IMR-90 (cell line): ENCODE data around the gene CTAGE15. TPM values are rescaled to one million over a fixed set of nuclear protein-coding genes. Genes with fewer than 3 reads are reported as not detected.
"Not testable (repeated sequence)": the region's sequence is repeated elsewhere in the genome, so short reads cannot be mapped to it uniquely, and the experiment has no call there.

ENCODE experiments used
- ATAC-seq: fragments of 200-7000 bp; cut with Tn5 transposase; 2 replicates; pipeline ENCODE4 v1.9.1; 2020; ENCODE audit warnings: low read depth, mild to moderate bottlenecking, moderate library complexity
- BruUV-seq: library from RNA; stranded (reverse); fragments of 400-500 nt; replicated peaks from 2 replicates; lab custom pipeline; 2021; lab: Mats Ljungman, UMichigan
- CTCF ChIA-PET: fragments of 300-600 bp; formaldehyde crosslinking; extraction: SDS; loops from one replicate; lab custom pipeline; 2021; ENCODE audit warnings: antibody characterized with exemption; lab: Yijun Ruan, JAX
- POLR2A ChIA-PET: fragments of 300-600 bp; sonication (Branson Sonifier 250); formaldehyde crosslinking; loops from one replicate; lab custom pipeline; 2022; ENCODE audit warnings: antibody characterized with exemption; ENCODE audit not compliant: unreplicated experiment; lab: Charles Lee
- DNase-seq: peaks from one replicate; pipeline ENCODE4 v3.0.0; 2013
- H2AFZ ChIP-seq: replicated peaks from 2 replicates; pipeline ENCODE3; 2013; ENCODE audit warnings: low read length, mild to moderate bottlenecking; ENCODE audit not compliant: poor library complexity
- H2AK5ac ChIP-seq: 2 replicates; pipeline ENCODE4 v1.6.1; 2013; ENCODE audit warnings: low read depth, low read length, inconsistent platforms
- H2AK9ac ChIP-seq: replicated peaks from 2 replicates; pipeline ENCODE3; 2013; ENCODE audit warnings: mild to moderate bottlenecking, low read depth, low read length, moderate library complexity; ENCODE audit not compliant: poor library complexity
- H2BK120ac ChIP-seq: 2 replicates; pipeline ENCODE4 v1.6.1; 2013; ENCODE audit warnings: low read depth, low read length, inconsistent platforms
- H2BK15ac ChIP-seq: 3 replicates; pipeline ENCODE4 v1.6.1; 2013; ENCODE audit warnings: low read depth, low read length, inconsistent platforms
- H2BK20ac ChIP-seq: 2 replicates; pipeline ENCODE4 v1.6.1; 2013; ENCODE audit warnings: low read depth, mild to moderate bottlenecking, inconsistent platforms, low read length, moderate library complexity
- H2BK5ac ChIP-seq: 2 replicates; pipeline ENCODE4 v1.6.1; 2013; ENCODE audit warnings: mild to moderate bottlenecking, low read depth, low read length, inconsistent platforms; ENCODE audit not compliant: poor library complexity, severe bottlenecking
- H3K14ac ChIP-seq: replicated peaks from 2 replicates; pipeline ENCODE4 v1.6.1; 2013; ENCODE audit warnings: low read depth, low read length, inconsistent platforms
- H3K18ac ChIP-seq: 2 replicates; pipeline ENCODE4 v1.6.1; 2013; ENCODE audit warnings: low read depth, low read length, control low read depth
- H3K23ac ChIP-seq: 2 replicates; pipeline ENCODE4 v1.6.1; 2013; ENCODE audit warnings: low read depth, low read length, inconsistent platforms
- H3K27ac ChIP-seq: 2 replicates; pipeline ENCODE4 v1.5.1; 2013; ENCODE audit warnings: mild to moderate bottlenecking, control low read depth, low read length; ENCODE audit not compliant: insufficient read depth
- H3K27me3 ChIP-seq: 2 replicates; pipeline ENCODE4 v1.6.1; 2013; ENCODE audit warnings: low read length; ENCODE audit not compliant: control insufficient read depth, insufficient read depth
- H3K36me3 ChIP-seq: 2 replicates; pipeline ENCODE4 v1.6.1; 2013; ENCODE audit warnings: low read length, mixed read lengths; ENCODE audit not compliant: control insufficient read depth, insufficient read depth
- H3K4ac ChIP-seq: 2 replicates; pipeline ENCODE4 v1.6.1; 2013; ENCODE audit warnings: low read depth, low read length, inconsistent platforms
- H3K4me1 ChIP-seq: 2 replicates; pipeline ENCODE4 v1.6.1; 2013; ENCODE audit warnings: low read length, mixed read lengths; ENCODE audit not compliant: control insufficient read depth, insufficient read depth
- H3K4me2 ChIP-seq: 2 replicates; pipeline ENCODE4 v1.6.1; 2013; ENCODE audit warnings: low read depth, mild to moderate bottlenecking, control low read depth, low read length, moderate library complexity
- H3K4me3 ChIP-seq: 2 replicates; pipeline ENCODE4 v1.5.1; 2013; ENCODE audit warnings: low read depth, mild to moderate bottlenecking, control low read depth, low read length, moderate library complexity; ENCODE audit not compliant: insufficient read depth
- H3K56ac ChIP-seq: 2 replicates; pipeline ENCODE4 v1.6.1; 2013; ENCODE audit warnings: low read length, inconsistent platforms; ENCODE audit not compliant: insufficient read depth; ENCODE audit errors: extremely low read depth
- H3K79me1 ChIP-seq, 2 experiments: 2 replicates each; pipeline ENCODE4 v1.6.1; 2013; ENCODE audit warnings: low read length in 2 of 2, inconsistent platforms in 1 of 2, low read depth in 1 of 2
- H3K9ac ChIP-seq: 2 replicates; pipeline ENCODE4 v1.6.1; 2013; ENCODE audit warnings: low read depth, low read length, control low read depth
- H3K9me1 ChIP-seq: 2 replicates; pipeline ENCODE4 v1.6.1; 2013; ENCODE audit warnings: low read length, inconsistent platforms; ENCODE audit not compliant: insufficient read depth
- H3K9me3 ChIP-seq: 2 replicates; pipeline ENCODE4 v1.6.1; 2013; ENCODE audit warnings: low read length; ENCODE audit not compliant: control insufficient read depth, insufficient read depth
- H4K20me1 ChIP-seq: 2 replicates; pipeline ENCODE4 v1.6.1; 2013; ENCODE audit warnings: low read length, inconsistent platforms; ENCODE audit not compliant: insufficient read depth
- H4K5ac ChIP-seq: 2 replicates; pipeline ENCODE4 v1.6.1; 2013; ENCODE audit warnings: mild to moderate bottlenecking, low read depth, low read length, control low read depth
- H4K8ac ChIP-seq, 2 experiments: 2 replicates each; pipeline ENCODE4 v1.6.1; 2013; ENCODE audit warnings: low read depth in 2 of 2, low read length in 2 of 2, control low read depth in 1 of 2, inconsistent platforms in 1 of 2
- H4K91ac ChIP-seq: 2 replicates; pipeline ENCODE4 v1.6.1; 2013; ENCODE audit warnings: low read depth, low read length, inconsistent platforms; ENCODE audit not compliant: insufficient read depth
- WGBS, 2 experiments: methylation state at CpG; one replicate each; pipeline versions ENCODE4 v1.1.5 to v1.1.7; 2013; ENCODE audit warnings: missing lambda C conversion rate in 2 of 2; ENCODE audit not compliant: insufficient read length in 1 of 2; ENCODE audit errors: extremely low coverage in 2 of 2; 5-methylcytosine and 5-hydroxymethylcytosine counted together
- dilution Hi-C: fragments of 300-500 bp; cut with HindIII; formaldehyde crosslinking; loops from one replicate; pipeline ENCODE4 v1.14.3; 2018; ENCODE audit warnings: low sequenced_read_pairs; ENCODE audit not compliant: unreplicated experiment
- in situ Hi-C: fragments of 300-500 bp; cut with MboI; formaldehyde crosslinking; loops from 3 replicates; pipeline ENCODE4 v1.14.3; 2019; ENCODE audit warnings: low sequenced_read_pairs, inconsistent platforms, mixed read lengths
- intact Hi-C: fragments of 100-400 bp; cut with micrococcal nuclease; formaldehyde crosslinking; loops from 2 replicates; pipeline ENCODE4 v1.10.0; 2022
- polyA plus RNA-seq, 3 experiments: library from polyadenylated mRNA; depleted of rRNA; stranded (reverse); fragments of >200 nt; gene quantifications; 2 replicates each; pipeline ENCODE4 v1.2.3, GENCODE V29; 2012; ENCODE audit warnings: low replicate concordance in 1 of 3
- total RNA-seq: library from RNA; depleted of rRNA; stranded (reverse); fragments of >200 nt; gene quantifications from 2 replicates; pipeline ENCODE4 v1.2.3, GENCODE V29; 2012

The CTAGE15 gene
- total and polyA plus RNA-seq, 2 of the 4 experiments (the other 2 are of a cell fraction): not detected

DNA sequence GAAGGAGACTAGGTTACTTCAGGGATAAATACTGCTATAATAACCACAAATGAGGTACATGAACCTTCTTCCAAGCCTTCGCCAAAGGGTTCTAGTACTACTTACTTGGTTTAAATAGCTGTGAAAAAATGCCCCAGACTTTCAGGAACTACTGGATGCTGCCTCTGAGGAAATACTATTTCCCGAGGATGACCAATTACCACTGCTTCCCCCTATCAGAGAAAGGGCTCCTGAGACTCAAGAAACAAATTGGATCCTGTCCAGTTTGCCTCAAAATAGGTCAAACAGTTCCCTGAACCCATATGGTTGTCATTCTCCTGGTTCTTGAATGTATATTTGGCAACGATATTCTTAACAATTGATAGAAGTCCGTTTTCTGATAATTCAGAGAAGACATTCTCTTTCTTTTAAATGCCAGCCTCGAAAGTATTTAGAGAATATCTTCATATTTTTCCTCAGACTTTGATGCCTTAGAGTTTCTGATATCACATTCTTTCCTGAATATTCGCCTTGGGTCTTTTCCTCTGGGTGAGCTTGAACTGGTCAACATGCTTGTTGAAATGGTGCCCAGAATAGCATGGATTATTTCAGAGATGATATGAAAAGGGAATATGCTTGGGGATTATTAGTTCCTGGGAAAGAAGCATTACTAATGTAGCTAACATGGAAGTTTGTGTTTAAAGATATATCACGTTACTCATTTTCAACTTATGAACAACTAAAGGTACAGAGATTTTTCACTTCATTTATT, 28.1 kb upstream of the CTAGE15 start:
- dilution Hi-C loops, H3K4ac ChIP-seq, H2AK9ac ChIP-seq, H3K36me3 ChIP-seq, H4K8ac ChIP-seq, H3K27me3 ChIP-seq, H3K9me1 ChIP-seq, BruUV-seq, H3K9me3 ChIP-seq, H2BK15ac ChIP-seq, H3K23ac ChIP-seq, H2BK20ac ChIP-seq, H3K4me2 ChIP-seq, H4K91ac ChIP-seq, H3K27ac ChIP-seq, H2BK120ac ChIP-seq, H3K79me1 ChIP-seq, intact Hi-C loops, H4K5ac ChIP-seq, in situ Hi-C loops, H2BK5ac ChIP-seq, H3K4me1 ChIP-seq, ATAC-seq, H3K18ac ChIP-seq, H3K4me3 ChIP-seq, POLR2A ChIA-PET, H2AFZ ChIP-seq, DNase-seq, H3K56ac ChIP-seq, H3K14ac ChIP-seq, CTCF ChIA-PET, H2AK5ac ChIP-seq, H3K9ac ChIP-seq, H4K20me1 ChIP-seq: not testable (repeated sequence)
- WGBS, 2 experiments: no CpG with 5 or more reads among the region's 7 CpGs

DNA sequence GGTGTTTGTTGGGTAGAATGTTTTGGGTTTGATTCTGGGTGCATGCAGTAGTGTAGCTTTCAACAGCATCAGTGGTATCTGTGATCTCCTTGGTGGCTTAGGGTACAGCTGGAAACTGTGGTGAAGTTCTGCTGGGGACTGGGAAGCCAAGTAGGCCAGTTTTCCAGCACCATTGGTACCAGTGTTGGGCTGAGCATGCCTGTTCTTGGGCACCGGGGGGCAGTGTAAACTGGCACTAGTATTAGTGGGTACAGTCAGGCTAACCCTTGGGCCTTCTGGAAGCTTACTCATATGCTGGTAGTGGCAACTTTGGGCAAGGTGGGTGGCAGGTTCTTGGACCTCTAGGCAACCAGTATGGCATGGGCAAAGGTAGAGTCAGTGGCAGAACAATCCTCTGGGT, 15.6 kb upstream of the CTAGE15 start:
- DNase-seq, H2AFZ ChIP-seq, H3K4me2 ChIP-seq, H3K4me1 ChIP-seq, H4K20me1 ChIP-seq, ATAC-seq, BruUV-seq, H3K9me3 ChIP-seq, H4K8ac ChIP-seq, H3K4me3 ChIP-seq, H2BK15ac ChIP-seq, H3K14ac ChIP-seq, H3K4ac ChIP-seq, H3K36me3 ChIP-seq, H3K79me1 ChIP-seq, H3K27ac ChIP-seq, H4K91ac ChIP-seq, in situ Hi-C loops, H3K9ac ChIP-seq, H2BK120ac ChIP-seq, H3K23ac ChIP-seq, H2AK9ac ChIP-seq, H4K5ac ChIP-seq, intact Hi-C loops, H3K56ac ChIP-seq, H3K18ac ChIP-seq, H2AK5ac ChIP-seq, H3K27me3 ChIP-seq, POLR2A ChIA-PET, H2BK5ac ChIP-seq, CTCF ChIA-PET, dilution Hi-C loops, H3K9me1 ChIP-seq, H2BK20ac ChIP-seq: not testable (repeated sequence)
- WGBS, 2 experiments: no CpG with 5 or more reads among the region's 1 CpG
